22Rv1 (cell line): ENCODE measurements around the gene RAB3IL1.

Source experiments
- H3K27ac ChIP-seq: fragments of 450-650 bp; 2 replicates; pipeline ENCODE4 v1.5.1; 2017
- CTCF ChIP-seq: fragments of 450-650 bp; IDR thresholded peaks from 2 replicates; pipeline ENCODE4 v1.5.1; 2017; ENCODE audit warnings: mild to moderate bottlenecking
- ZFX ChIP-seq: fragments of 450-650 bp; IDR thresholded peaks from 2 replicates; pipeline ENCODE4 v1.6.1; 2017; ENCODE audit warnings: antibody characterized with exemption, borderline replicate concordance

RAB3IL1 gene

GRCh38 chr11:61896665-61897386, 20.5 kb downstream of the RAB3IL1 start:
- TF ChIP-seq ZFX (no peak), CTCF (no peak)
- H3K27ac ChIP-seq: no peak overlapping the region

- TF ChIP-seq ZFX (no peak), CTCF (no peak)
- no peak overlapping the region for H3K27ac ChIP-seq
Observed at GRCh38 chr11:61895718-61896059, 21.7 kb downstream of the RAB3IL1 start.

GRCh38 chr11:61895046-61895717, 22.2 kb downstream of the RAB3IL1 start:
- H3K27ac ChIP-seq: no peak overlapping the region
- TF ChIP-seq CTCF (no peak), ZFX (no peak)

GRCh38 chr11:61893981-61894380, 23.4 kb downstream of the RAB3IL1 start:
- TF ChIP-seq ZFX (no peak), CTCF (no peak)
- no peak overlapping the region for H3K27ac ChIP-seq

GRCh38 chr11:61892085-61892370, 25.3 kb downstream of the RAB3IL1 start:
- H3K27ac ChIP-seq: peak overlapping the region; percentile 66

GRCh38 chr11:61891331-61892084, 25.9 kb downstream of the RAB3IL1 start, which contains the start of gene FADS3:
Gene FADS3, minus strand, starts transcription at chr11:61891545. Its CDS starts 164 bp downstream, at chr11:61891381.
- TF ChIP-seq CTCF (no peak; the same call in 1 of the 2 replicates), ZFX (no peak)
- H3K27ac ChIP-seq: peak within 1 kb of the TSS; percentile 66

More at GRCh38 chr11:61892085-61892370, 25.3 kb downstream of the RAB3IL1 start:
- TF ChIP-seq CTCF (no peak), ZFX (no peak)
